H1 (cell line): Measurements from ENCODE around the gene GTSE1. TPM values are rescaled to one million over a fixed set of nuclear protein-coding genes. Genes with fewer than 3 reads are reported as not detected.

Experiments used
- ASH2L ChIP-seq: fragments of 200-600, 300-600 bp; sonication (generic); IDR thresholded peaks from one replicate; pipeline ENCODE4 v1.7.1; 2017; ENCODE audit warnings: low read length
- CHD1 ChIP-seq: IDR thresholded peaks from 2 replicates; pipeline ENCODE4 v1.6.1; 2012; ENCODE audit warnings: low read depth, low read length, improper control_type of control experiment
- CTBP2 ChIP-seq: IDR thresholded peaks from 2 replicates; pipeline ENCODE4 v1.7.0; 2011; ENCODE audit warnings: borderline replicate concordance, mild to moderate bottlenecking, moderate library complexity, mixed read lengths, low read length; ENCODE audit not compliant: insufficient read depth, insufficient read length
- EGR1 ChIP-seq: IDR thresholded peaks from 2 replicates; pipeline ENCODE4 v1.6.1; 2011; ENCODE audit warnings: low read depth, low read length, borderline replicate concordance
- EP300 ChIP-seq, 2 experiments: IDR thresholded peaks; 1 replicate in 1 of 2; 2 replicates in 1 of 2; pipeline ENCODE4 v1.6.1; 2011 to 2012; ENCODE audit warnings: low read depth in 2 of 2, low read length in 2 of 2, mild to moderate bottlenecking in 2 of 2, borderline replicate concordance in 1 of 2, inconsistent platforms in 1 of 2, moderate library complexity in 1 of 2
- HDAC2 ChIP-seq, 2 experiments: fragments of 300-600 bp in 1 of 2; sonication (generic) in 1 of 2; IDR thresholded peaks; 2 replicates each; pipeline ENCODE4 v1.6.1; 2011 to 2012; ENCODE audit warnings: low read depth in 2 of 2, low read length in 2 of 2, mild to moderate bottlenecking in 2 of 2, moderate library complexity in 2 of 2, borderline replicate concordance in 1 of 2, inconsistent platforms in 1 of 2
- HDAC6 ChIP-seq: IDR thresholded peaks from one replicate; pipeline ENCODE4 v1.7.1; 2012; ENCODE audit warnings: low read depth, mild to moderate bottlenecking, inconsistent platforms, low read length, moderate library complexity
- JUN ChIP-seq: IDR thresholded peaks from 2 replicates; pipeline ENCODE4 v1.6.1; 2011; ENCODE audit warnings: low read depth, mild to moderate bottlenecking, improper control_type of control experiment, low read length
- JUND ChIP-seq: IDR thresholded peaks from 2 replicates; pipeline ENCODE4 v1.6.1; 2011; ENCODE audit warnings: mild to moderate bottlenecking, improper control_type of control experiment, low read length
- NRF1 ChIP-seq: IDR thresholded peaks from 2 replicates; pipeline ENCODE4 v1.6.1; 2011; ENCODE audit warnings: mild to moderate bottlenecking, low read depth, low read length, improper control_type of control experiment
- POLR2AphosphoS5 ChIP-seq: IDR thresholded peaks from 2 replicates; pipeline ENCODE4 v1.6.1; 2011; ENCODE audit warnings: low read depth, low read length
- RAD21 ChIP-seq, 2 experiments: IDR thresholded peaks in 1 of 2; conservative IDR thresholded peaks in 1 of 2; 2 replicates each; pipeline ENCODE4 v1.6.1; 2011; ENCODE audit warnings: low read depth in 2 of 2, low read length in 2 of 2, improper control_type of control experiment in 1 of 2, inconsistent platforms in 1 of 2, mild to moderate bottlenecking in 1 of 2, moderate library complexity in 1 of 2
- SP1 ChIP-seq: IDR thresholded peaks from 2 replicates; pipeline ENCODE4 v1.6.1; 2011; ENCODE audit warnings: low read depth, low read length
- SP2 ChIP-seq: IDR thresholded peaks from 2 replicates; pipeline ENCODE4 v1.6.1; 2012; ENCODE audit warnings: mild to moderate bottlenecking, low read length, inconsistent platforms
- TAF1 ChIP-seq: IDR thresholded peaks from 2 replicates; pipeline ENCODE4 v1.6.1; 2011; ENCODE audit warnings: mild to moderate bottlenecking, low read depth, low read length
- TAF7 ChIP-seq: optimal IDR thresholded peaks from 2 replicates; pipeline ENCODE3; 2011; ENCODE audit warnings: low read depth, mild to moderate bottlenecking, inconsistent platforms, low read length, moderate library complexity, borderline replicate concordance
- TEAD4 ChIP-seq: IDR thresholded peaks from 2 replicates; pipeline ENCODE4 v1.6.1; 2012; ENCODE audit warnings: low read depth, low read length, inconsistent platforms, mixed read lengths
- polyA plus RNA-seq, 7 experiments: library from polyadenylated mRNA; depleted of rRNA in 3 of 7; stranded (reverse) in 5 of 7; unstranded in 2 of 7; fragments of >200 nt in 5 of 7; fragments of 200-250 nt in 2 of 7; gene quantifications; 1 replicate in 5 of 7; 2 replicates in 1 of 7; 4 replicates in 1 of 7; pipeline versions ENCODE4 v1.2.1 to v1.2.3, GENCODE V29; 2011 to 2013; ENCODE audit warnings: missing spikeins in 2 of 7, mixed read lengths in 2 of 7
- total RNA-seq: library from RNA; stranded (reverse); fragmentation: NEBNext Ultra II Directional; extraction: Animal tissue kit (Norgen Biotek cat#: 25700); gene quantifications from 2 replicates; pipeline ENCODE4 v1.2.1, GENCODE V29; 2021
- TF ChIP-seq, protein P1 (sequence below): IDR thresholded peaks from 2 replicates; pipeline ENCODE4 v1.6.1; 2012; ENCODE audit warnings: inconsistent platforms

Gene GTSE1
- total and polyA plus RNA-seq, 2 of the 8 experiments (the other 6 are each of a cell fraction or from before 2014, with no cell fraction given): 17.5 to 38.6 TPM

DNA sequence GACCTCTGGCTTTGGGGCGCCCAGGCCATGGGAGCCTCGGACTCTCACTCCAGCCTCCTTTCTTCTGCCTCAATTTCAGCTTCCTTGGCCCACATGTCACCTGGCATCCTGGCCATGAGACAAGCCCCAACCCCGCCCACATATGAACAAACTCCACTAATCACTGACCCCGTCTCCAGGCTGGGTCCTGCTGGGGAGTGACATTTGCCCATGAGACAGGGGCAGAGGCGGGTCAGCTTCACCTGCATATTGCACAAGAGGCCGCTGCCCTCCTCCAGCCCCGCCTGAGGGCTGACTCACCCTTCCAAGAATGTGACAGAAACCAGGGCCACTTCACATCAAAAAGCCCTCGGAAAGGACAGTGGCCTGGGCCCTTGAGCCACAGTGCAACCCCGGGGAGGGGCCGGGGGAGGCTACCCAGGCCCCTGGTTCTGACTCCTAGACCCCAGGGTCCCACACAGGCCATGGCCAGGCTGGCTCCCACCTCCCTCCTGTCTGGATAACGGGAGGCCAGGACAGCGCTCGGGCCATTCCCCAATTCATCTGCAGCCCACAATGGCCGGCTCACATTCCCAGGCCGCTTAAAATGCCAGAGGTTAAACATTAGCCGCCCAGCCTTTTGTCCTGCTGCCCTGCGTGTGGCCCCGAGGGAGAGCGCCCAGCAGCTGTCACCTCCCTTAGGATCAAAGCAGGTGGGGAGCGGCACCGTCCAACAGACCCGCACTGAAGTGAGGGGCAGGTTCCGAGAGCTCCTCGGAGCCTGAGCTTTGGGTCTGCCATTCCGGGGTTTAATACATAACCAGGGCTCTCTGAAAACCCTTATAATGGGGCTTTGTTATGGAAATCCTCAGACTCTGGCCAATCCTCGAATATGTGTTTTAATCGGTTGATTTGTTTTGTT lies 81.1 kb downstream of the GTSE1 start (continued):
- TF ChIP-seq HDAC6: no peak
- TF ChIP-seq JUND: peak; percentile 89
- TF ChIP-seq TAF7: no peak
- TF ChIP-seq ASH2L: peak; percentile 44
- TF ChIP-seq SP1: no peak
- peak; percentile 77 for TF ChIP-seq TEAD4
- TF ChIP-seq JUN: 0 out of 2 replicates have a peak, but pooled peaks have one; percentile 22
- TF ChIP-seq HDAC2 (IDR thresholded peaks at IDR 0.05; ENCODE audit: borderline replicate concordance in 1 of 2, low read depth in 2 of 2, low read length in 2 of 2): no peak
- TF ChIP-seq, protein P1, sequence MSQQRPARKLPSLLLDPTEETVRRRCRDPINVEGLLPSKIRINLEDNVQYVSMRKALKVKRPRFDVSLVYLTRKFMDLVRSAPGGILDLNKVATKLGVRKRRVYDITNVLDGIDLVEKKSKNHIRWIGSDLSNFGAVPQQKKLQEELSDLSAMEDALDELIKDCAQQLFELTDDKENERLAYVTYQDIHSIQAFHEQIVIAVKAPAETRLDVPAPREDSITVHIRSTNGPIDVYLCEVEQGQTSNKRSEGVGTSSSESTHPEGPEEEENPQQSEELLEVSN: no peak
- no peak for TF ChIP-seq CHD1
- no peak for TF ChIP-seq EGR1
- peak; percentile 96 for TF ChIP-seq CTBP2
- no peak for TF ChIP-seq SP2
- TF ChIP-seq RAD21 (IDR thresholded peaks at IDR 0.05 in 1 of 2, conservative IDR thresholded peaks at IDR 0.05 in 1 of 2; ENCODE audit: low read depth in 2 of 2, low read length in 2 of 2): 0 out of 4 replicates have a peak, but pooled peaks of 1 of the 2 experiments have one; percentile 4
- TF ChIP-seq EP300 (IDR thresholded peaks at IDR 0.05; ENCODE audit: borderline replicate concordance in 1 of 2, low read depth in 2 of 2, low read length in 2 of 2): no peak
- no peak for TF ChIP-seq TAF1
- TF ChIP-seq NRF1: no peak
- TF ChIP-seq POLR2AphosphoS5: no peak
- TF ChIP-seq, all 59 proteins: peak for 13
